Calu3 (cell line): ENCODE measurements around the gene PPP1R14B. TPM values are rescaled to one million over a fixed set of nuclear protein-coding genes. Genes with fewer than 3 reads are reported as not detected.

Source experiments
- BruUV-seq: library from RNA; stranded (reverse); fragments of 400-500 nt; replicated peaks from 2 replicates; lab custom pipeline; 2021; lab: Mats Ljungman, UMichigan
- CTCF ChIA-PET: fragments of 300-600 bp; sonication (Branson Sonifier 250); formaldehyde crosslinking; loops from one replicate; lab custom pipeline; 2022; ENCODE audit warnings: antibody characterized with exemption; lab: Charles Lee
- DNase-seq: peaks from one replicate; pipeline ENCODE4 v3.0.0; 2022
- H3K27ac Mint-ChIP-seq: one replicate; pipeline ENCODE4 v1.8.0; 2022; ENCODE audit warnings: mixed read lengths; ENCODE audit not compliant: unreplicated experiment
- H3K27me3 Mint-ChIP-seq: one replicate; pipeline ENCODE4 v1.8.0; 2022; ENCODE audit warnings: mixed read lengths; ENCODE audit not compliant: unreplicated experiment
- H3K36me3 Mint-ChIP-seq: one replicate; pipeline ENCODE4 v1.8.0; 2022; ENCODE audit warnings: mild to moderate bottlenecking, moderate library complexity, mixed read lengths; ENCODE audit not compliant: insufficient read depth, unreplicated experiment
- H3K4me1 Mint-ChIP-seq: one replicate; pipeline ENCODE4 v1.8.0; 2022; ENCODE audit warnings: mild to moderate bottlenecking, low read depth, mixed read lengths; ENCODE audit not compliant: unreplicated experiment
- H3K4me3 Mint-ChIP-seq: one replicate; pipeline ENCODE4 v1.8.0; 2022; ENCODE audit warnings: mild to moderate bottlenecking, low read depth, moderate library complexity, mixed read lengths; ENCODE audit not compliant: unreplicated experiment
- H3K9me3 Mint-ChIP-seq: one replicate; pipeline ENCODE4 v1.8.0; 2022; ENCODE audit warnings: low read depth, mixed read lengths; ENCODE audit not compliant: unreplicated experiment
- intact Hi-C: fragments of 100-400 bp; cut with micrococcal nuclease; formaldehyde crosslinking; loops from one replicate; pipeline ENCODE4 v1.10.0; 2022; ENCODE audit not compliant: unreplicated experiment
- total RNA-seq: library from RNA; stranded (reverse); gene quantifications from 2 replicates; pipeline ENCODE4 v1.2.3, GENCODE V29; 2022
- TF ChIP-seq, protein P1 (sequence below): fragments of 200-600 bp; IDR thresholded peaks from one replicate; pipeline ENCODE4 v1.8.0; 2022; ENCODE audit warnings: antibody characterized with exemption; ENCODE audit not compliant: unreplicated experiment

Gene PPP1R14B
- total RNA-seq, 1 experiment from 2014 or later, result 334 TPM

DNA sequence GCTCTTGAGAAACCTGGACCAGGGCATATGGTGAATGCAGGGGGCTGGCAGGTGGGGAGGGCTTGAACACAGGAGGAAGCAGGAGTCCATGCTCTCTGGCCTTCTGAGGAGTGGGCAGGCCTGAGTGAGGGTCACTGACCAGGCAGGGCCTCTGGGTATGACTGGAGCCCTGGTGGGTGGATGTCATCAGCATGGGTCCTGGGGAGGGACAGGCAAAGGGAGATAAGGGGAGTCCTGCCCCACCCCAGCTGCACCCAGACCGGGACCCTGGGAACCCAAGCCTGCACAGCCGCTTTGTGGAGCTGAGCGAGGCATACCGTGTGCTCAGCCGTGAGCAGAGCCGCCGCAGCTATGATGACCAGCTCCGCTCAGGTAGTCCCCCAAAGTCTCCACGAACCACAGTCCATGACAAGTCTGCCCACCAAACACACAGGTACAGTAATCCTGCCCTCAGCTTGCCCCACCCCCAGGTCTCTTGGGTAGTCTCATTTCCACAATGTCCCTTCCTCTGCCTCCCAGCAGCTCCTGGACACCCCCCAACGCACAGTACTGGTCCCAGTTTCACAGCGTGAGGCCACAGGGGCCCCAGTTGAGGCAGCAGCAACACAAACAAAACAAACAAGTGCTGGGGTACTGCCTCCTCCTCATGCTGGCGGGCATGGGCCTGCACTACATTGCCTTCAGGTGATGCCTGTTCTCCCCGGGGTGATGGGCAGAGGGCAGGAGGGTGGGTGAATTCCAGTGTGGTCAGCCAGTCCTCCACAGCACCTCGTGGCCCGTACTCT lies 14.4 kb downstream of the PPP1R14B start:
- H3K4me1 Mint-ChIP-seq, result peaks cover 15% of the 10 kb centered on the region
- TF ChIP-seq, protein P1, sequence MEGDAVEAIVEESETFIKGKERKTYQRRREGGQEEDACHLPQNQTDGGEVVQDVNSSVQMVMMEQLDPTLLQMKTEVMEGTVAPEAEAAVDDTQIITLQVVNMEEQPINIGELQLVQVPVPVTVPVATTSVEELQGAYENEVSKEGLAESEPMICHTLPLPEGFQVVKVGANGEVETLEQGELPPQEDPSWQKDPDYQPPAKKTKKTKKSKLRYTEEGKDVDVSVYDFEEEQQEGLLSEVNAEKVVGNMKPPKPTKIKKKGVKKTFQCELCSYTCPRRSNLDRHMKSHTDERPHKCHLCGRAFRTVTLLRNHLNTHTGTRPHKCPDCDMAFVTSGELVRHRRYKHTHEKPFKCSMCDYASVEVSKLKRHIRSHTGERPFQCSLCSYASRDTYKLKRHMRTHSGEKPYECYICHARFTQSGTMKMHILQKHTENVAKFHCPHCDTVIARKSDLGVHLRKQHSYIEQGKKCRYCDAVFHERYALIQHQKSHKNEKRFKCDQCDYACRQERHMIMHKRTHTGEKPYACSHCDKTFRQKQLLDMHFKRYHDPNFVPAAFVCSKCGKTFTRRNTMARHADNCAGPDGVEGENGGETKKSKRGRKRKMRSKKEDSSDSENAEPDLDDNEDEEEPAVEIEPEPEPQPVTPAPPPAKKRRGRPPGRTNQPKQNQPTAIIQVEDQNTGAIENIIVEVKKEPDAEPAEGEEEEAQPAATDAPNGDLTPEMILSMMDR, result no peak
- peaks cover 81% of the 10 kb centered on the region for H3K36me3 Mint-ChIP-seq
- no peaks in the 10 kb centered on the region for H3K27me3 Mint-ChIP-seq
- intact Hi-C loops, result no loop called here
- H3K9me3 Mint-ChIP-seq, result no peaks in the 10 kb centered on the region
- peak overlapping the region; percentile 92 for H3K4me3 Mint-ChIP-seq
- CTCF ChIA-PET, result no interaction called here
- BruUV-seq, result no TSS peak
- no peak for DNase-seq
- no peak overlapping the region for H3K27ac Mint-ChIP-seq

DNA sequence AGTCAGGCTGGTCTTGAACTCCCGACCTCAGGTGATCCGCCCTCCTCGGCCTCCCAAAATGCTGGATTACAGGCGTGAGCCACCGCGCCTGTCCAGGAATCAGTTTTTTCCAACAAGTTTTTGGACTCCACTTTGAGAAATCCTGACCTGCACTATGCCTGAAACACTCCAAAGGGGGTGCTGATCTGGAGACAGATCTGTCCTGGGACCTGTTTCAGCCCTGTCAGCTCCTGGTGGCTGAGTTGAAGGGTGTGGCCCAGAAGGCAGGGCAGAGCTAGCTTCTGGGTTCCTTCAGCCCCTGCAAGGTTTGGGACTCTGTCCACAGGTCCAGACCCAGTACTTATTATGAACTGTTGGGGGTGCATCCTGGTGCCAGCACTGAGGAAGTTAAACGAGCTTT lies 15.2 kb downstream of the PPP1R14B start:
- TF ChIP-seq, protein P1, result no peak
- Mint-ChIP-seq H3K9me3 (no peaks in the 10 kb centered on the region), H3K4me3 (peak overlapping the region; percentile 92), H3K27ac (no peak overlapping the region), H3K36me3 (peaks cover 81% of the 10 kb centered on the region), H3K27me3 (no peaks in the 10 kb centered on the region), H3K4me1 (peaks cover 8% of the 10 kb centered on the region)
- intact Hi-C loops, result no loop called here
- CTCF ChIA-PET, result interaction anchor here (0.6 kb wide), 1 partner anchor 548 kb away, joined by 3 read pairs; no protein-coding TSS in a partner anchor
- DNase-seq, result no peak
- no TSS peak for BruUV-seq

DNA sequence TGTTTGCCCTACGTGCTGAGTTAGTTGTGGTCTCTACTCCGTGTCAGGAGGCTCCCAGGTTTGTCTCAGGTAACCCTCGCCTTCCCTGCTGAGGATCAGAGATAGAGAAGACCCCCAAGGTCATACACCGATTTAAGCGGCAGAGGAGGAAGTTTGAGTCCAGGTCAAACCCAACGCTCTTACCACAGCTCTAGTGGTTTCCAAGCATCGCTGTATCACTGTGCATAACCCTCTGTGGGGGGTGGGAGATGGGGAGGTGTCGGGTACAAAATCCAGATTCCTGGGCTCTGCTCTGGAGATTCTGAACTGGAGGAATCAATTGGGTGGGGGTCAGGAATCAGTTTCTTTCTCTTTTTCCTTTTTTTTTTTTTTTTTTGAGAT lies 15.8 kb downstream of the PPP1R14B start:
- peaks cover 81% of the 10 kb centered on the region for H3K36me3 Mint-ChIP-seq
- H3K27me3 Mint-ChIP-seq, result no peaks in the 10 kb centered on the region
- H3K4me3 Mint-ChIP-seq, result peak overlapping the region; percentile 92
- TF ChIP-seq, protein P1, result no peak
- H3K4me1 Mint-ChIP-seq, result peaks cover 7% of the 10 kb centered on the region
- CTCF ChIA-PET, result interaction anchor here (0.6 kb wide), 1 partner anchor 548 kb away, joined by 3 read pairs; no protein-coding TSS in a partner anchor
- no peak overlapping the region for H3K27ac Mint-ChIP-seq
- intact Hi-C loops, result no loop called here
- BruUV-seq, result no TSS peak
- DNase-seq, result no peak
- no peaks in the 10 kb centered on the region for H3K9me3 Mint-ChIP-seq

DNA sequence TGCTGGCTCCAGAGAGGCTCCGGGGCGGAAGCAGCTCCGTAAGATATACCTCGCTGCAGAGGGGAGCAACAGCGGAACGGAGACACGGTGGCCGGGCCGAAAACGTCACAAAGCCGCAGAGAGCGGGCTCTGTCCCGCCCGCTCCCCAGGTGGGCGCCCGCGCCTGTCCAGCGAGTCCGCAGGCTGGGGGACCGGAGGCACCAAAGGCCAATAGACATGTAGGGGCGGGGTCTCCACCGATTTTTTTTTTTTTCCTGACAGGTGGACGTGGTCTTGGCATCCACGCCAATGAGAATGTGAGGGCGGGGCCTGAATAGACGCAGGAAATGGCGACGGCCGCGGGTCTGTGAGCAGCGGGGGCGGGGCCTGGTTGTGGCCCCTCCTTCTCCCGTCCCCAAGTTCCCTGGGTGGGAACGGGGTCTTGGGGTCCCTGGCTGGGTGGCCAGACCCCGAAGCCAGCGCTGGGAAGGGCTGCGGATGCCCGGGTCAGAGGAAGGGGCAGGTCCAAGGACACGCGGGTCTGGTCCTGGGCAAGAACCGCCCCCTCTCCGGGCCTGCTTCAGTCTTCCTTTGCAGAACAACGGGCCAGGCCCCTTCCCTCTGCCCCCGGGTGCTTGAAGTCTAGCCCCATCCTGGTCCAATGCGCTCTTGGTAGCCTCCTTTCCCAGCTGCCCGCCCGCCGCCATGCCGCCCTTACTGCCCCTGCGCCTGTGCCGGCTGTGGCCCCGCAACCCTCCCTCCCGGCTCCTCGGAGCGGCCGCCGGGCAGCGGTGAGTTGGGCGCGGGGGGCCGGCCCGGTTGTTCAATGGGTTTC lies 16.4 kb downstream of the PPP1R14B start, which contains the start of gene DNAJC4:
Gene DNAJC4 (plus strand): TSS at position 378 of the 814 bp plus-strand sequence. CDS start 307 bp downstream, at position 685.
- peak within 1 kb of the TSS; percentile 50 for H3K27ac Mint-ChIP-seq
- H3K4me3 Mint-ChIP-seq, result peak within 1 kb of the TSS; percentile 92
- TF ChIP-seq, protein P1, result no peak
- peaks cover 7% of the 10 kb centered on the region for H3K4me1 Mint-ChIP-seq
- intact Hi-C loops, result no loop called here
- no peaks in the 10 kb centered on the region for H3K27me3 Mint-ChIP-seq
- H3K36me3 Mint-ChIP-seq, result peaks cover 81% of the 10 kb centered on the region
- no TSS peak for BruUV-seq
- no peaks in the 10 kb centered on the region for H3K9me3 Mint-ChIP-seq
- CTCF ChIA-PET, result interaction anchor here (0.5 to 0.6 kb wide), 3 partner anchors 14 to 442 kb away, joined by 3 to 4 read pairs (median 3); no protein-coding TSS in a partner anchor
- peak; percentile 94 for DNase-seq
